HFF-Myc (cell line): ENCODE data around the gene SLC29A3.

Experiments used
- DNase-seq: peaks from one replicate; pipeline ENCODE4 v3.0.0-alpha.2; 2011; ENCODE audit warnings: low read depth; ENCODE audit errors: extremely low read depth
- H3K4me3 ChIP-seq: replicated peaks from 2 replicates; pipeline ENCODE4 v1.5.1; 2011; ENCODE audit warnings: low read depth, mild to moderate bottlenecking, control low read depth, low read length
- CTCF ChIP-seq: IDR thresholded peaks from 2 replicates; pipeline ENCODE4 v1.5.1; 2012; ENCODE audit warnings: mild to moderate bottlenecking, low read depth, low read length, control low read depth; ENCODE audit errors: missing control alignments

SLC29A3 gene

GRCh38 chr10:71392791-71393781, 74.0 kb downstream of the SLC29A3 start:
- TF ChIP-seq CTCF: no peak
- H3K4me3 ChIP-seq: no peak overlapping the region
- DNase-seq: no peak

GRCh38 chr10:71393841-71394475, 74.9 kb downstream of the SLC29A3 start:
- TF ChIP-seq CTCF: no peak
- no peak overlapping the region for H3K4me3 ChIP-seq
- DNase-seq: no peak

GRCh38 chr10:71394926-71395562, 76.0 kb downstream of the SLC29A3 start:
- no peak for DNase-seq
- no peak for TF ChIP-seq CTCF
- H3K4me3 ChIP-seq: no peak overlapping the region

- no peak for TF ChIP-seq CTCF
- H3K4me3 ChIP-seq: no peak overlapping the region
- no peak for DNase-seq
Measured at GRCh38 chr10:71395621-71396020, 76.6 kb downstream of the SLC29A3 start.

GRCh38 chr10:71396084-71396710, 77.1 kb downstream of the SLC29A3 start:
- TF ChIP-seq CTCF: peak; percentile 19
- DNase-seq: no peak
- no peak overlapping the region for H3K4me3 ChIP-seq

- DNase-seq: no peak
- H3K4me3 ChIP-seq: no peak within 1 kb of the TSS
Measured at GRCh38 chr10:71396711-71397295, 77.7 kb downstream of the SLC29A3 start, which contains the start of gene CDH23. Gene CDH23, plus strand, starts transcription at chr10:71396920. Its CDS starts 42,912 bp downstream, at chr10:71439832.

More at GRCh38 chr10:71396711-71397295, 77.7 kb downstream of the SLC29A3 start, which contains the start of gene CDH23:
- TF ChIP-seq CTCF: no peak
